ENCODE results near the gene IL12B.

IL12B gene

GRCh38 chr5:159345861-159346260 lies 15.6 kb upstream of the IL12B start:
- Histone ChIP-seq H3K36me3 (ENCODE audit: control insufficient read depth in 5 of 5, insufficient read depth in 5 of 5, low read length in 5 of 5) (no peaks in the 10 kb centered on the region), H3K27me3 (ENCODE audit: control insufficient read depth in 5 of 5, insufficient read depth in 4 of 5, low read length in 5 of 5) (no peaks in the 10 kb centered on the region), H3K4me3 (ENCODE audit: low read depth in 1 of 5, low read length in 5 of 5) (no peak overlapping the region), H3K4me1 (ENCODE audit: control insufficient read depth in 5 of 5, insufficient read depth in 5 of 5, low read length in 5 of 5) (peaks cover 0 to 8% (median 4%) of the 10 kb centered on the region in 5 donors), H3K9ac (ENCODE audit: low read length in 5 of 5) (no peak overlapping the region), H3K27ac (ENCODE audit: low read depth, low read length) (no peak overlapping the region), H3K9me3 (ENCODE audit: control insufficient read depth in 5 of 5, low read length in 5 of 5) (peaks cover 2 to 14% (median 9%) of the 10 kb centered on the region in 5 donors)

GRCh38 chr5:159345336-159345735 lies 15.0 kb upstream of the IL12B start:
- Histone ChIP-seq H3K27ac (ENCODE audit: low read depth, low read length) (no peak overlapping the region), H3K36me3 (ENCODE audit: control insufficient read depth in 5 of 5, insufficient read depth in 5 of 5, low read length in 5 of 5) (no peaks in the 10 kb centered on the region), H3K27me3 (ENCODE audit: control insufficient read depth in 5 of 5, insufficient read depth in 4 of 5, low read length in 5 of 5) (no peaks in the 10 kb centered on the region), H3K4me1 (ENCODE audit: control insufficient read depth in 5 of 5, insufficient read depth in 5 of 5, low read length in 5 of 5) (peaks cover 0 to 8% (median 4%) of the 10 kb centered on the region in 5 donors), H3K9me3 (ENCODE audit: control insufficient read depth in 5 of 5, low read length in 5 of 5) (peaks cover 2 to 14% (median 9%) of the 10 kb centered on the region in 5 donors), H3K9ac (ENCODE audit: low read length in 5 of 5) (no peak overlapping the region), H3K4me3 (ENCODE audit: low read depth in 1 of 5, low read length in 5 of 5) (no peak overlapping the region)

GRCh38 chr5:159343295-159344094 lies 13.2 kb upstream of the IL12B start:
- H3K36me3 ChIP-seq (ENCODE audit: control insufficient read depth in 5 of 5, insufficient read depth in 5 of 5, low read length in 5 of 5), result no peaks in the 10 kb centered on the region
- H3K9ac ChIP-seq (ENCODE audit: low read length in 5 of 5), result no peak overlapping the region
- H3K27me3 ChIP-seq (ENCODE audit: control insufficient read depth in 5 of 5, insufficient read depth in 4 of 5, low read length in 5 of 5), result no peaks in the 10 kb centered on the region
- H3K27ac ChIP-seq (ENCODE audit: low read depth, low read length), result no peak overlapping the region
- H3K4me1 ChIP-seq (ENCODE audit: control insufficient read depth in 5 of 5, insufficient read depth in 5 of 5, low read length in 5 of 5), result peaks cover 0 to 8% (median 4%) of the 10 kb centered on the region in 5 donors
- H3K9me3 ChIP-seq (ENCODE audit: control insufficient read depth in 5 of 5, low read length in 5 of 5), result peaks cover 2 to 14% (median 9%) of the 10 kb centered on the region in 5 donors
- no peak overlapping the region for H3K4me3 ChIP-seq (ENCODE audit: low read depth in 1 of 5, low read length in 5 of 5)

DNA sequence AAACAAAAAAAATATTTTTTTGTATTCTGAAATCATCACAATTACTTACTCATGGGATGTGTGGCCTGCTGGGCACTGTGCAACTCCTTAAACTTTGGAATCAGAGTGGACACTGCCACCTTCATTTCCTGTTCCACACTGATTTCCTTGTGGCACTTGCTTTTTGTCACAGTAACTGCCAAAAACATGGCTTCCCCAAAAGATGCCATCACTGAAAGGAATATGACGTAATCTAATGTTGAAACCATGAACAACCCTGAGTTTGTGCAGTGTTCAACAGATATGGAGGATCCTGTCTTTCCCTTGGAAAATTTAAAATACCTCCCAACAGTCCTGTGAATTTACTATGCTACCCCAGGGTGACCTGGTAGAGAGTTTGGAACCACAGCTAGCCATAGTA lies 12.6 kb upstream of the IL12B start:
- no peaks in the 10 kb centered on the region for H3K36me3 ChIP-seq (ENCODE audit: control insufficient read depth in 5 of 5, insufficient read depth in 5 of 5, low read length in 5 of 5)
- H3K27me3 ChIP-seq (ENCODE audit: control insufficient read depth in 5 of 5, insufficient read depth in 4 of 5, low read length in 5 of 5), result no peaks in the 10 kb centered on the region
- H3K4me3 ChIP-seq (ENCODE audit: low read depth in 1 of 5, low read length in 5 of 5), result no peak overlapping the region
- no peak overlapping the region for H3K27ac ChIP-seq (ENCODE audit: low read depth, low read length)
- no peak overlapping the region for H3K9ac ChIP-seq (ENCODE audit: low read length in 5 of 5)
- H3K9me3 ChIP-seq (ENCODE audit: control insufficient read depth in 5 of 5, low read length in 5 of 5), result peaks cover 2 to 14% (median 9%) of the 10 kb centered on the region in 5 donors
- peaks cover 0 to 8% (median 4%) of the 10 kb centered on the region in 5 donors for H3K4me1 ChIP-seq (ENCODE audit: control insufficient read depth in 5 of 5, insufficient read depth in 5 of 5, low read length in 5 of 5)

DNA sequence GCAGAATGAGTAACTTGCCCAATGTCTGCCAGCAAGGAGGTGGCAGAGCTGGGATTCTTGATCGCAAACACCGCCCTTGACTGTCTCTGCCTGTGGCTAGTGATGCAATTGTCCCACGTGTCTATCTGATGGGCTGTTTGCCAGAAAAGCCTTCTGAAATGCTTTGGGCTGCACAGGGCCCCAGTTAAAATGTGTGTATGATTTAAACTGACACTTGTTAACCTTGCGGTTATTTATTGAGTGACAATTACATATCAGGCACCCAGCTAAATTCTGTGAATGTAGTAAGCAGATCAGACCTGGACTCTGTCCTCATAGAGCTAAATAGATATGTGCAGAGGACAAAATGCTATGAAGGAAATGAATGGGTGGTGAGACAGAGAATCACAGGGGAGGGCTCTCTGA lies 11.6 kb upstream of the IL12B start:
- H3K36me3 ChIP-seq (ENCODE audit: control insufficient read depth in 5 of 5, insufficient read depth in 5 of 5, low read length in 5 of 5), result no peaks in the 10 kb centered on the region
- no peak overlapping the region for H3K9ac ChIP-seq (ENCODE audit: low read length in 5 of 5)
- H3K9me3 ChIP-seq (ENCODE audit: control insufficient read depth in 5 of 5, low read length in 5 of 5), result peaks cover 2 to 14% (median 9%) of the 10 kb centered on the region in 5 donors
- no peak overlapping the region for H3K4me3 ChIP-seq (ENCODE audit: low read depth in 1 of 5, low read length in 5 of 5)
- H3K27me3 ChIP-seq (ENCODE audit: control insufficient read depth in 5 of 5, insufficient read depth in 4 of 5, low read length in 5 of 5), result no peaks in the 10 kb centered on the region
- peaks cover 0 to 8% (median 4%) of the 10 kb centered on the region in 5 donors for H3K4me1 ChIP-seq (ENCODE audit: control insufficient read depth in 5 of 5, insufficient read depth in 5 of 5, low read length in 5 of 5)
- no peak overlapping the region for H3K27ac ChIP-seq (ENCODE audit: low read depth, low read length)

DNA sequence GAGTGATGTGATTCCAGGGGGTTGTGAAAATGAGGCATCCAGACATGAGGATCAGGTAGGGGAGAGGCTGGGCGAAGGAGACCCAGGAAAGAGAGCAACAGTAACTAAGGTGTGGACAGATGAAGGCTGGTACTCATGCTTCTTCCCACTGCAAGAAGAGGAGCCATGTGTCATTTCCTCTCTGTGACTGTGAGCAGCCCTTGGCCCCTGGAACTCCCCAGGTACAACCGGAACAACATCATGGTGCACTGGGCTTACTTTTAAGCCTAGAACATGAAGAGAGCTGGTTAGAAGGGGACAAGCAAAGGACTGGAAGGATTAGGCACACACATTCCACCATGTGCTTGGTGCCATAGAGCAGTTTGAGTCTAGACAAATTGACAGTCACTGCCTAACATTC lies 10.9 kb upstream of the IL12B start:
- no peak overlapping the region for H3K4me3 ChIP-seq (ENCODE audit: low read depth in 1 of 5, low read length in 5 of 5)
- H3K9ac ChIP-seq (ENCODE audit: low read length in 5 of 5), result no peak overlapping the region
- H3K4me1 ChIP-seq (ENCODE audit: control insufficient read depth in 5 of 5, insufficient read depth in 5 of 5, low read length in 5 of 5), result peaks cover 0 to 8% (median 4%) of the 10 kb centered on the region in 5 donors
- no peaks in the 10 kb centered on the region for H3K27me3 ChIP-seq (ENCODE audit: control insufficient read depth in 5 of 5, insufficient read depth in 4 of 5, low read length in 5 of 5)
- H3K27ac ChIP-seq (ENCODE audit: low read depth, low read length), result no peak overlapping the region
- peaks cover 2 to 14% (median 9%) of the 10 kb centered on the region in 5 donors for H3K9me3 ChIP-seq (ENCODE audit: control insufficient read depth in 5 of 5, low read length in 5 of 5)
- no peaks in the 10 kb centered on the region for H3K36me3 ChIP-seq (ENCODE audit: control insufficient read depth in 5 of 5, insufficient read depth in 5 of 5, low read length in 5 of 5)

DNA sequence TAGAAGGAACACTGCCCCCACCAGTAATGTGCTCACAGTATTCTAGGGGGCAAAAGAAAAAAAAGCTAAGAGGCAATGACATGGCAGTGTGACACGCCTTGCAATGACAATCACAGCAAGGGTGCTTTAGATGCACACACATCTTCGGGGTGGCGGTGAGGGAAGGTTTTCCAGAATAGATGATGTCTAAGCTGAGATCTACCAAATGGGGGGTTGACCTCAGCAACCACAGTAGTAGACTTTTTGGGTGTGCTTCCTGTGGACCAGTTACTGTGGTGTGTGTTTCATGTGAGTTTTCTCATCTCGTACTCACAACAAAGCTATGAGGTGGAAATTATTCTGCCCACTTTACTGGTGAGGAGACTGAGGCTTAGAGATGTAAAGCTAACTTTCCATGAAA lies 10.2 kb upstream of the IL12B start:
- peaks cover 2 to 14% (median 9%) of the 10 kb centered on the region in 5 donors for H3K9me3 ChIP-seq (ENCODE audit: control insufficient read depth in 5 of 5, low read length in 5 of 5)
- H3K4me3 ChIP-seq (ENCODE audit: low read depth in 1 of 5, low read length in 5 of 5), result no peak overlapping the region
- H3K27ac ChIP-seq (ENCODE audit: low read depth, low read length), result no peak overlapping the region
- no peaks in the 10 kb centered on the region for H3K27me3 ChIP-seq (ENCODE audit: control insufficient read depth in 5 of 5, insufficient read depth in 4 of 5, low read length in 5 of 5)
- H3K4me1 ChIP-seq (ENCODE audit: control insufficient read depth in 5 of 5, insufficient read depth in 5 of 5, low read length in 5 of 5), result peaks cover 0 to 8% (median 4%) of the 10 kb centered on the region in 5 donors
- H3K9ac ChIP-seq (ENCODE audit: low read length in 5 of 5), result no peak overlapping the region
- H3K36me3 ChIP-seq (ENCODE audit: control insufficient read depth in 5 of 5, insufficient read depth in 5 of 5, low read length in 5 of 5), result no peaks in the 10 kb centered on the region

- Histone ChIP-seq H3K4me1 (ENCODE audit: control insufficient read depth in 5 of 5, insufficient read depth in 5 of 5, low read length in 5 of 5) (peaks cover 0 to 8% (median 4%) of the 10 kb centered on the region in 5 donors), H3K9ac (ENCODE audit: low read length in 5 of 5) (no peak overlapping the region), H3K36me3 (ENCODE audit: control insufficient read depth in 5 of 5, insufficient read depth in 5 of 5, low read length in 5 of 5) (no peaks in the 10 kb centered on the region), H3K27ac (ENCODE audit: low read depth, low read length) (no peak overlapping the region), H3K4me3 (ENCODE audit: low read depth in 1 of 5, low read length in 5 of 5) (no peak overlapping the region), H3K27me3 (ENCODE audit: control insufficient read depth in 5 of 5, insufficient read depth in 4 of 5, low read length in 5 of 5) (no peaks in the 10 kb centered on the region), H3K9me3 (ENCODE audit: control insufficient read depth in 5 of 5, low read length in 5 of 5) (peaks cover 0 to 9% (median 6%) of the 10 kb centered on the region in 5 donors)
These were observed 9.2 kb upstream of the IL12B start for GRCh38 chr5:159339460-159339859.

DNA sequence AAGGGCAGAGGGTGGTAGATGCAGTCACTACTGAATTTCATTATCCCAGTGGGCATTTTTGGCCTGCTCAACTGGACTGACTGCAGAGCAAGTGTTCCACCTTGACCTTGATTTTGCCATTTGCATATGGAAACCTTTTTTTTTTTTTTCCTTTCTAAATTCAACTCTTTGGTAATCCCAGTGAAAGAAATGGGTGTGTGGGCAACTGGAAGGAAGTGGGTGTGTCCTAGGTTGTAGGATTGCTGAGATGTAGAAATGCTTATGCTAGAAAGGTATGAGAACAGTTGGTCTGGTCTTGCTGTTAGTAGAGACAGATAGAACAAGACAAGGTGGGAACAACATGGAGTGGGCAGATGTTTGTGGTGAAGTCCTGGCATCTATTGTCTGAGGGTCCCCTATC lies 7.8 kb upstream of the IL12B start:
- Histone ChIP-seq H3K27me3 (ENCODE audit: control insufficient read depth in 5 of 5, insufficient read depth in 4 of 5, low read length in 5 of 5) (no peaks in the 10 kb centered on the region), H3K9me3 (ENCODE audit: control insufficient read depth in 5 of 5, low read length in 5 of 5) (no peaks in the 10 kb centered on the region), H3K4me1 (ENCODE audit: control insufficient read depth in 5 of 5, insufficient read depth in 5 of 5, low read length in 5 of 5) (peaks cover 0 to 8% (median 4%) of the 10 kb centered on the region in 5 donors), H3K4me3 (ENCODE audit: low read depth in 1 of 5, low read length in 5 of 5) (no peak overlapping the region), H3K27ac (ENCODE audit: low read depth, low read length) (no peak overlapping the region), H3K9ac (ENCODE audit: low read length in 5 of 5) (no peak overlapping the region), H3K36me3 (ENCODE audit: control insufficient read depth in 5 of 5, insufficient read depth in 5 of 5, low read length in 5 of 5) (no peaks in the 10 kb centered on the region)

DNA sequence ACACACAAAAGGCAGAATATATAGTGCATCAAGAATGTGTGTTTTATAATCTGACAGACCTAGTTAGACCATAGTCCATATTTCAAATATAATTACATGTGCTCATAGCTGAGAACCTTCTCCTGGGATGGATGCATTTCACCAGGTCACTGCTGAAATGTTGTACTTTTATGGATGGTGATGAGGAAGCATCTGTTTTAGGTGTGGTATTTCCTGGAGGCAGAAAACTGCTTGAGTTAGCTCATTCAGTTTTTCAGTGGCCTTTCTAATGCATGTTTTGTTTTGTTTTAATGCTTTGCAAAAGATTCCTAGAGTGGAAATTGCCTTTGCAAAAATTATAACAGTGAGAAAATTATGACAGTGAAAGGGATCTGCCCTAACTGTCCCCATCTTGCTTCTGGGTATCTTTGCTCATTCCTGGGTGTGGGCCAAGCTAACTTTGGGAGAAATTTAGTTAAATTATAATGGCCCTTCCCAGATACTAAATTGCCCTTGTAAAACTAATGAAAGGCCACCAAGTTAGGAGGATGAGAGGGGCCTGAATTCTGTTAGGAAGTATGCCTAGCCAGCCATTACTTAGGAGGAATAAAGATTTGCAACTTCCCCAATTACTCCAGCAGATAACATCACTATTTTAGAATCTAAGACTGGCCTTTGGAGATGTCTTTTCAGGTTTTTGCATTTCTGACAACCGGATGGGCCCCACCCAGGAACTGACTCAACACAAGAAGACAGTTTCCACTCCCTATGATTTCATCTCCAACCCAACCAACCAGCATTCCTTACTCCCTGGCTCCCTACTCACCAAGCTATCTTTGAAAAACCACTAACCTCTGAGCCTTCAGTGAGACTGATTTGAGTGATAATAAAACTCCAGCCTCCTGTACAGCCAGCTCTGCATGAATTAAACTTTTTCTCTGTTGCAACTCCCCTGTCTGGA lies 7.0 kb upstream of the IL12B start:
- peaks cover 0 to 8% (median 3%) of the 10 kb centered on the region in 5 donors for H3K4me1 ChIP-seq (ENCODE audit: control insufficient read depth in 5 of 5, insufficient read depth in 5 of 5, low read length in 5 of 5)
- H3K9me3 ChIP-seq (ENCODE audit: control insufficient read depth in 5 of 5, low read length in 5 of 5), result no peaks in the 10 kb centered on the region
- no peaks in the 10 kb centered on the region for H3K36me3 ChIP-seq (ENCODE audit: control insufficient read depth in 5 of 5, insufficient read depth in 5 of 5, low read length in 5 of 5)
- no peak overlapping the region for H3K9ac ChIP-seq (ENCODE audit: low read length in 5 of 5)
- H3K27me3 ChIP-seq (ENCODE audit: control insufficient read depth in 5 of 5, insufficient read depth in 4 of 5, low read length in 5 of 5), result no peaks in the 10 kb centered on the region
- no peak overlapping the region for H3K4me3 ChIP-seq (ENCODE audit: low read depth in 1 of 5, low read length in 5 of 5)
- H3K27ac ChIP-seq (ENCODE audit: low read depth, low read length), result no peak overlapping the region
